ENCODE results near the gene SMG7.

Gene SMG7

DNA sequence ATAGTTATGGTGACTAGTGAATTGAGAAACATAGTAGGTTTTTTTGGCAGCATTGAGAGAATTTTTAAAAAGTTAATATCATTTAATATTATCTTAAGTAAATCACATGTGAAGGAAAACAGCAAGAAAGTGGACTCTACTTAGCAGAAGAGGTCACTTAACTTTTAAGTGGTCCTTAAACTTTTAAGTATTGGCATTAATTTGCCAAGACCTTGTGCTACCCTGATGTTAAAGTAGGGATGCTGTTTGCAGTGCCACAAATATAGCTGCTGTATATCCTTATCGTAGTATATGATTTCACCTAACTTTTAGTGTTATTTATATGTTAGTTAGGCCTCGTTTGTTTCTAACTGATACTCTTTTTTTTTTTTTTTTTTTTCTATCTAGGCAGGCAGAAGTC lies 40.2 kb downstream of the SMG7 start:
- DNase-seq (ENCODE audit: low read depth in 2 of 2, low spot score in 1 of 2) = no peak

DNA sequence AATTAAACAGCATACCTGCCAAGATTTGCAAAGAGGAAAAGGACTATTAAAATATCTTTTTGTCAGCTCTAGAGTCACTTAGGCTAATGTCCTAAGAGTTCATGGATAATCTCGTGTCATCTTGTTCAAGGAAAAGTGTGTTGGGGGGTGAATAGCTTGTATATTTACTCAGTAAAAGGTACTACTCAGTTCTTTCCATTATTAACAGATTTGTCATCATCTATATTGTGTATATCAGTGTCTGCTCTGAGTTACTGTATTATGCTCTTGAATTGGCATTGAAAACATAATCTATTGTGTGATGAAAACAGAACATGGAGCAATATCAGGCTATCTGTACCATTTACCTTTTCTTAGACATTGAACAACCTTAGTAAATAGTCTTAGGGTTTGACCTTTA lies 41.9 kb downstream of the SMG7 start:
- DNase-seq (ENCODE audit: low read depth in 2 of 2, low spot score in 1 of 2) = no peak

DNA sequence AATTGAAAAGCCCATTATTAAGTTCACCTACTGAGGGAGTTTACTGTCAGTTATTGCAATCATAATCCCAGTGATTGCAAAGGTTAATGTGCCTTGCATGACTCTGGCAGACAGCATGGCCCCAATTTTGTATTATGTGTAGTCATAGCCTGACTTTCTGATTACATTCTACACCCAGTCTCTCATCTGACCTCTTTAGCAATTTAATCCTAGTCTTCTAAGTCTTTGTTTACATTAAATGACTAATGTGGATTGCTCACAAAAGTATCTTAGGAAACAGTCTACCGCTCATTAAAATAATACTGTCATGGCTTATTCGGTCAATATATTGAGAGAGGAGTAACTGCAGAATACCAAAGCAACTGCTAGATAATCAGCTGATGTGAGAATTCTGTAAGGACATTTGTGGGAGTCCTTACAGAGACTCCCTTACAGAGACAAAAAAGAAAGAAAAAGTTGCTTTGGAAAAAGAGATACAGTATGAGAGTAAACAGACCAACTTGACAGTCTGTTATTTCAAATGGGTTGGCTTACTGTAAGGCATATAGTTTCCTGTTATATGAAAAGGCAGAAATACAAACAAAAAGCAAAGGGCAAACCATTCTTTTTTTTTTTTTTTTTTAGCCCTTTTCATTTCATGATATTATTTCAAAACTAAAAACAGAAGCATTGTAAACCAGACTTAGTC lies 42.8 kb downstream of the SMG7 start:
- no peak for DNase-seq (ENCODE audit: low read depth in 2 of 2, low spot score in 1 of 2)

DNA sequence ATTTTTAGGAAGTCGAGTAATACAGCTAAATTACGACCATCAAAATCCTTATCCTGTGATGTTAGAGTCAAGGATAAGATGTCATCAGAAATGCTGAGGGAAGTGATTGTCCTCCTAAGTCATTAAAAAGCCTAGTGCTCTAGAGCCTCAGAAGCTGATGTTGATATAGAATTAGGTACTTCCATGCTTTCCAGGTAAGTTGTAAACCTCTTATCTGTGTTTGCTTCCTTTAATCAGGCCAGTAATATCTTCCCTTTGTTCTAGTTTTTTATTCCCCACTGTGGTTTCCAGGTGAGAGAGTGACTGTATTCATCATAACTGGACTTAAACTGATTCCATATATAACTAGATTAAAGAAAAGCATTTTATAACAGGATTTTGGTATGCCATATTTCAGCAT lies 44.4 kb downstream of the SMG7 start:
- DNase-seq (ENCODE audit: low read depth in 2 of 2, low spot score in 1 of 2) = no peak

DNA sequence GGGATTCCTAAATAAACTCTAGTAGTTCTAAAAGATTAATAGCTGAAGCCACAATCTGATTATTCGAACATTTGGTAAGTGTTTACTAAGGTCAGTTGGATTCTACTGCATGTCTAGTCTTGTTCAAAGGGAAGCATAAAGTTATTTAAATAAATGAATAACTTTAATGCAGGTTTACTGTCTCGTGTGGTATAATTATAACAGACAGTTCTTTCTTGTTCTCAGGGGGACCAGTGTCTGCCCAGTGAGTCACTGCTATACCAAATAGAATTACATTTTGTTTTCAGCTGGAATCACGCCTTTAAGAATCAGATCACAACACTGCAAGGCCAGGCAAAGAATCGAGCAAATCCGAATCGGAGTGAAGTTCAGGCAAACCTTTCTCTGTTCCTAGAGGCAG lies 45.1 kb downstream of the SMG7 start:
- no peak for DNase-seq (ENCODE audit: low read depth in 2 of 2, low spot score in 1 of 2)

DNA sequence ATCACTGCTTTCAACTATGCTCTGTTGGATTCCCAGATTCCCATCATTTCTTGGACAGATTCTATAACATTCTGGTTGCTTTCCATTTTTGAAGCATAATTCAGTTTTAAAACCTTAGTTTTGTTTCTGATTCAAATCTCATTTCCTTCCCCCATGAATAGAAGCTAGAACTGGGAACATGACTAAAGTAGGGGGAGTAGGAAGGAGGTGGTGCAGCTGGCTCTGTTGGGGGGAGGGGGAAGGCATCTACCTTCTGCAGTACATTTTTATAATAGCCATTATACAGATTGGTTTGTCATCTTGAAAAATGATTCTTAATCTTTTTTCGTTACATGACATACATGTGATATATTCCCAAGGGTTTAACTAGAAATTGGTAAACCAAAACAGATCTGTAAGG lies 48.1 kb downstream of the SMG7 start:
- no peak for DNase-seq (ENCODE audit: low read depth in 2 of 2, low spot score in 1 of 2)

DNA sequence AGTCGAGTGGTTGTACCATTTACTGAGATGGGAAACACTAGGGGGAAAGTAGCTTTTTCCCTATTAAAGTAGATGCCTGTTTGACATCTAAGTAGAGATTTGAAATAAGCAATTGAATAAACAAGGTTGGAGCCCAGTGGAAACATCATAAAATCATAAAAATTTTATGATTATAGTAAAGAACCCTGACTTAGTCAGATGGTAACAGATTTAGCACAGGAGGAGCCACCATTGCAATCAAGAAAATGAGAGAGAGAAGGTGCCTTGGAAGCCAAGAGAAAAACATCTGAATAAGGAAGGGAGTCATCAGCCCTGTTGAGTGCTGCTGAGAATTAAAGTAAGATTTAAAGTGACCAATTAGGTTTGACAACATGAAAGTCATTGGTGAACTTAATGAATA lies 49.8 kb downstream of the SMG7 start:
- DNase-seq (ENCODE audit: low read depth in 2 of 2, low spot score in 1 of 2) = no peak

DNA sequence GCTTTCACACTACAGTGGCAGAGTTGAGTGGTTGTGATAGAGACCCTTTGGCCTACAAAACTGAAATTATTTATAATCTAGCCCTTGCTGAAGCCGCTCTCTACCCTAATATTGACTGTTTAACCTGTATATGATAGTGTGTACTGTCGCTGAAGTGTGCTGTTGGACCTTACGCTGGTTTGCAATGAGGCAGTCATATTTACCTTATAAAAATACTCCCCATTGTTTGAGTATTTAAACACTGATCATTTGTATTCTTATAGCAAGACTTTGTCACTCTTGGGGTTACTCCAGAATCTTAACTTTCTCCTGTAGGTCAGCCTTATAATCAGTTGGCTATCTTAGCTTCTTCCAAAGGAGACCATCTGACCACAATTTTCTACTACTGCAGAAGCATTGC lies 56.3 kb downstream of the SMG7 start:
- no peak for DNase-seq (ENCODE audit: low read depth in 2 of 2, low spot score in 1 of 2)

DNA sequence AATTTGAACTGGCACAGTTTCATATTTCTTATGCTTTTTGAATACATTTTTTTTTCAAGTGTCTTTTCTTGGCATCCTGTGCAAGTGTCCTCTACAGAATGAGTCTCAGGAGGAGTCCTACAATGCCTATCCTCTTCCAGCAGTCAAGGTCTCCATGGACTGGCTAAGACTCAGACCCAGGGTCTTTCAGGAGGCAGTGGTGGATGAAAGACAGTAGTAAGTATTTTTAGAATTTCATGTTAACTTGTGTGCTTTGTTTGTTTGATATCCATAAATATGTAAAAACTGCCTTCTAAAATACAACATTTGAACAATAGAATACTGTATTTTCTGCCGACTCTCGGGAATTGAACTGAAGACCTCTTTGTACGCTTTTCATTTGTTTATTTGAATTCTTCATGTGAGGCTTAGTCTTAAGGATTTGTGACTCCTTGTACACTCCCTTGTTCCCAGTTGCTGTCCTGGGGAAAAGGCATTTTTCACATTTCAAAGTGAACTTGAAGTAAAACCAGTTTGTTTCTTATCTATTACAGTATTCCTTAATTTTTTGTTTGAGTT lies 61.4 kb downstream of the SMG7 start:
- DNase-seq (ENCODE audit: low read depth in 2 of 2, low spot score in 1 of 2) = no peak

DNA sequence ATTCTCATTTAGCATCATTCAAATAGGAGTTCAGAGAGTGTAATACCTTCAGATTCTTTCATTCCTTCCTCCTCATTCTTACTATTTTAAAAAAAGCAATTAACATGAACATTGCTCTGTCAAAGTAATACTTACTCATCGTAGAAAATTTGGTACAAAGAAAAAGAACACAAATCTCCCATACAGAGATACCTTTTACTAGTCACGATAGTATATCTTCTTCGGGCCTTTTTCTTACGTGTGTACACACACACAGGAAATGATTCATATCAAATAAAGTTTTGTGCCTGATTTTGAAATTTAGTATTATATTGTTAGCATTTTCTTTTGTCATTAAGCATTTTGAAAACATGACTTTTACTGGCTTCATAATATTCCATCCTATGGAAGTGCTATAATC lies 65.1 kb downstream of the SMG7 start:
- no peak for DNase-seq (ENCODE audit: low read depth in 2 of 2, low spot score in 1 of 2)

DNA sequence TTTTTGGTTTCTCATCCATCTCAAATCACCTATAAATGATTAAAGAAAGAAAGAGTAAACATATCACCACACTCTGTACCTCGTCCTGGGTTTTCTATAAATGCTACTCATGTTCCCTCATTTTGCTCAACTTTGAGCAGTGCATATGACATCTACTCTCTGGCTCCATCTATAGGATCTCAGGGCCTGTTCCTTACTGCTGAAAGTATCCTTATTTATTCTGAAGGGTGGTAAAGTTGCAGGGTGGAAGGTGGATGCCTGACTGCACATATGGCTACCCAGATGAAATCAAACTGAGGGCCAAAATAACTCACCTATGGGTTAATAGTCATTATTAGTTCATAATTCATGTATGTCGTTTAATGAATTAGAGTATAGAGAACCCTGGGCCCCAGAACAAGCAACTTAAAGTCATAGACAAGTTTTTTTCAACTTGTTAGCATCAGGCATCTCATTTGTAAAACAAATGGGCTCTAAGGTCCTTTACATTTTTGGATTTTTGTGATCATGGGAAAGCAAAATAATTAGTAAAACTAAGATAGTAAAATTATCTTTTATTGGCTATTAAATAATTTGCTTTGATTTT lies 71.4 kb downstream of the SMG7 start:
- DNase-seq (ENCODE audit: low read depth in 2 of 2, low spot score in 1 of 2) = no peak

DNA sequence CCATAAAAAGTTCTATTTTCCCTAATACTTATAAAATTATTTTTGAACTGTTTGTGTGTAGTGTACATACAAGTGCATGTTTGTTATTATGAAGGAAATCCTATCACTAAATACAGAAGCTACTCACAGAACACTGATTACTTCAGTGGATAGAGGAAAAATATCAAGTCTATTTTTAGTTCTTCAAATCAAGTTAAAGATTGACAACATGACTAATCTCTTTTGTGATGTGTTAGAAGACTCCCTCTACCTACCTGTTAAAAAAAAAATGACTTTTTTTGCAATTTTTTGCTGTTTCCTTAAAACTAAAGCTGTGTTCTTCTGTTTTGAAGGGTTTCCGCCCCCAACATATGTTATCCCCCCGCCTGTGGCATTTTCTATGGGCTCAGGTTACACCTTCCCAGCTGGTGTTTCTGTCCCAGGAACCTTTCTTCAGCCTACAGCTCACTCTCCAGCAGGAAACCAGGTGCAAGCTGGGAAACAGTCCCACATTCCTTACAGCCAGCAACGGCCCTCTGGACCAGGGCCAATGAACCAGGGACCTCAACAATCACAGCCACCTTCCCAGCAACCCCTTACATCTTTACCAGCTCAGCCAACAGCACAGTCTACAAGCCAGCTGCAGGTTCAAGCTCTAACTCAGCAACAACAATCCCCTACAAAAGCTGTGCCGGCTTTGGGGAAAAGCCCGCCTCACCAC lies 72.4 kb downstream of the SMG7 start:
- DNase-seq (ENCODE audit: low read depth in 2 of 2, low spot score in 1 of 2) = no peak

DNA sequence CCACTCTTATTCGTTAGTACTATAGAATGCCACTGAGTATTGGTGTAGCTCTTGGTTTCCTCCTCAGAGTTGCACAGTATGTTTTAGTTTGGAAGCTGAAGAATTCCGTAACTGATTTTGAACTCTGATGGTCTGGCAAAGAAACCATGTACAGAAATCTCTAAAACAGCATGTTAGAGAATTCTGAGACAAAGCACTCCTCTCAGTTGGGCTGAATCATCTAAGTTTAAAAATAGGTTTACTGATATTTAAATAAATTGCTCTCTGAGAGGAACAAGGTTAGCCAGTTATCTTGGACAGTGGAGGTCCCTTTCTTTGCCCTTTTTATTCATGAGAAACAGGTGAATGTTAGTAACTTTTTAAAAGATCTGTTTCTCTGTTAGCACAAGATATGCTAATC lies 74.1 kb downstream of the SMG7 start:
- no peak for DNase-seq (ENCODE audit: low read depth in 2 of 2, low spot score in 1 of 2)

DNA sequence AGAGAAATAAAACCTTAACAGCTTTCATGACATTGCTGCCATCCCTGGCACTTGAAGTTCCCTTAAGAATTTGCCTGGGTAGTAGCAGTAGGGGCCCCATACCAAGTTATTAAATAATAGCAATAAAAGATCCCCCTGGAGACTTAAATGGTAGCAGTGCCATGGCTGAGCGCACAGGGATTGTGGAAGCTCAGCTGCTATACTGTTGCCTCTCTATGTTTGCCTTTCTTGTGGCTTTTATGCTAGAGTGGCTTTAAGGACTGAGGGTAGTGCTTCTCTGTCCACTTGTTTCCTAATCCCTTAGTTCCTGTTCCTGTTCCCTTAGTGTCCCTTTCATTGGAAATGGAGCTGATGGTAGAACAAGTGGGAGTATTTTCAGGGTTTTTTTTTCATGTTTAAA lies 75.8 kb downstream of the SMG7 start:
- DNase-seq (ENCODE audit: low read depth in 2 of 2, low spot score in 1 of 2) = no peak

DNA sequence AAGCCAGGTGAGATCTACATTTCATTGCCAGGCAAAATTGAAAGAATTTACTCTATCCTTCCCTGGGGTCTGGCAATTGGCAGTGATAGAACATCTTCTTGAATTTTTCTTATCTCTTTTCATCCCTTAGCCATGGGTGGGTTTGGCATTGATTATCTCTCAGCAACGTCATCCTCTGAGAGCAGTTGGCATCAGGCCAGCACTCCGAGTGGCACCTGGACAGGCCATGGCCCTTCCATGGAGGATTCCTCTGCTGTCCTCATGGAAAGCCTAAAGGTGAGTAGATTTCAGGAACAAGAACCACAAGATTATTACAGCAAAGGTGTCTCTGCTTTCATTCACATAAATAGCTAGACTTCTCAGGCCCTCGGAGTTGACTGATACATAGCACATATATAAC lies 78.6 kb downstream of the SMG7 start:
- no peak for DNase-seq (ENCODE audit: low read depth in 2 of 2, low spot score in 1 of 2)

DNA sequence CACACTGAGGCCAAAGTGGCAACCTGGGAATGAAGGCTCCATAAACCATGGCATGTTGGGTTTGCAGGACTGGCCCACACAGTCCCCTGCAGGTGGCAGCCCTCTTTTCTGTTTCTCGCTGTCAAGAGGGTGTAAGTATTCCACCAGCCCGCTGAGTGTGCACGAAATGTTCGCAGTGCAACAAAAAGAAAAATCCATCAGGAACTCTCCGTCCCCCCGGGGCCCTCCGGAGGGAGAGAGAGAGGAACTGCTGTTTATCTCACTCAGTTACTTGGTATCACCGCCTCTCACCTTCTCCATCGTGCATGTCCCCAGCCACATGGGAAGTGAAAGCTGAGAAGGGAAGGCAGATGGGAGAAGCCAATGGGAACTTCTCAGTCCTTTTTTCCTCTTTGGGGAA lies 79.6 kb downstream of the SMG7 start:
- DNase-seq (ENCODE audit: low read depth in 2 of 2, low spot score in 1 of 2) = no peak

DNA sequence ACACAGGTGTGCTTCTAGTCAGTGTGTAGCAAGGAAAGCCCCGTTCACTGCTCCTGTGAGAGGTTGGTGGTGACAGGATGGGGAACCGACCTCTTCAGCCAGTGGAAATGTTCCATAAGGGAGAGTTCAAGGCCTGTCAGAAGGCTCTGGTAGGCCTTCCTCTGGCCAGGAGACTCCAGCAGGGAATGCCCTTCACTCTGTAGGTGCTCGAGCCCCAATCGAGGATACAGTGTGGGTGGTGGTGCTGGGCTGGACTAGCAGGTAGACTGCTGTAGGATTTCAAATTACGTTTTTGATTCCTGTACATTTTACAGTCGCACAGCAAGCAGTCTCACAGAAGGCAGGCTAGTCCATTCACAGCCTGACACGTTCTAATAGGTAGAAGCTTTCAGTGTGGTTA lies 80.1 kb downstream of the SMG7 start:
- DNase-seq (ENCODE audit: low read depth in 2 of 2, low spot score in 1 of 2) = no peak

DNA sequence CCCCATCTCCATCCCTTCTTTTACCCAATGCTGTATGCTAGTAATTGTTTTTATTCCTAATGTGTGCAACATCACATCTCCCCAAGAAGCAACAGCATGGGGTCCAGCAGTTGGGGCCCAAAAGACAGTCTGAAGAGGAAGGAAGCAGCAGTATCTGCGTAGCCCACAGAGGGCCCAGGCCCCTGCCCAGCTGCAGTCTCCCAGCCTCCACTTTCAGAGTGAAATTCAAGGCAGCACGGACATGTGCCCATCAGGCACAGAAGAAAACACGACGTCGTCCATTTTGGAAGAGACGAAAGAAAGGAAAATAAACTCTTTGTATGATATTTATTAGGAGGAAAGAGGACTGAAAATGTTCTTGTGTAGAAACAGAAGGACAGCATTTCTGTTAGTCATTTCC lies 80.6 kb downstream of the SMG7 start:
- DNase-seq (ENCODE audit: low read depth in 2 of 2, low spot score in 1 of 2) = no peak

DNA sequence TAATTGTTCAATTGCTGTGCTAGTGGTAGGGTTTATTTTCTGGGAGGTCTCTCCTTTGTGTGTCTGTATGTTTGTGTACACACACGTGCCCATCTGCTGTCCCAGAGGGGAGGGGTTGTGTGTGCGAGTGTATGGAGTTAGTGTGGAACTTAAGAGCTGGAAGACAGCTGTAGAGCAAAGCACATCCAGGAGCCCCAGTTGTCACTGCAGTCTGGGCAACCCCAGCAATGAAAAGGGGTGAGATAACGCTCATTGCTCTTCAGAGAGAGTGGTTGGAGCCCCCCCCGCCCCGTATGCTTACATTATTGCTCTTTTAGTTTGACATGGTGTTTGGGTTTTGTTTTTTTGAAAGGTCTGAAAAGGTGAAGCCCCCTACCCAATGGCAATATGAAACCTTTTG lies 81.0 kb downstream of the SMG7 start:
- no peak for DNase-seq (ENCODE audit: low read depth in 2 of 2, low spot score in 1 of 2)

DNA sequence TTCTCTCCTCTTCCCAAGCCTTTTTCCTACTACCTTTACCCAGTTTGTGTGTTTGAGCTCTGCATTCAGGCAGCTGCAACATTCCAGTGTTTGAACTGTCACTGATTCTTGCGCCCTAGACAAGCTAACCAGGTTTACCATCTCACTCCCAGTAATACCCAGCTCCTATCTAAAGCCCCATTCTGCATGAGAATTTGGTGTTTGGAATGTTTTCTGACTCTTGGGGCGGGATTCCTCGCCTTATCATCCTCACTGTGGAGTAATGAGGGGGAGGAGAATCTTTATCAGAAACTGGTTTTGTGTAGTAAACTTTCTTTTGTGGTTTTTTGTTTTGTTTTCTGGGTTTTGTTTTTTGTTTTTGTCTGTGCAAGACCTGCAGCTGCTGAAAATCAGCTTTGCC lies 81.5 kb downstream of the SMG7 start:
- no peak for DNase-seq (ENCODE audit: low read depth in 2 of 2, low spot score in 1 of 2)

DNA sequence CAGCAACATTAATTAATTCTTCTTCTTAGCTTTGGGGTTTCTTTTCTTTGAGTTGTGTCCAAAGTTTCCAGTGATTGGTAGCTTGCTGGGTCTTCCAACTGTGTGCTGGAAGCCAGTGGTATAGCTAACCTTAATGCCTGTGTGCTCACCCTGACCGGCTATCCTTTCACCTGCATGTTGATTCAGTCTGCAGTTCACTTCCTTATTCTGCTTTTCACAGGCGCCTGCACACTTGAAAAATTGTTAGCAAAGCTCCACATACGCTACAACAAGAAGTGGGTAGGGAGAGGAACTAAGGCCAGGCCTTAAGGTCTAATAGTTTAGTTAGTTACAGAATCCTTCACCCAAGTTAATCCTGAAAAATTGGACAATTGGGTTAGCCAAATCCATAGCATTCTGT lies 82.3 kb downstream of the SMG7 start:
- no peak for DNase-seq (ENCODE audit: low read depth in 2 of 2, low spot score in 1 of 2)

DNA sequence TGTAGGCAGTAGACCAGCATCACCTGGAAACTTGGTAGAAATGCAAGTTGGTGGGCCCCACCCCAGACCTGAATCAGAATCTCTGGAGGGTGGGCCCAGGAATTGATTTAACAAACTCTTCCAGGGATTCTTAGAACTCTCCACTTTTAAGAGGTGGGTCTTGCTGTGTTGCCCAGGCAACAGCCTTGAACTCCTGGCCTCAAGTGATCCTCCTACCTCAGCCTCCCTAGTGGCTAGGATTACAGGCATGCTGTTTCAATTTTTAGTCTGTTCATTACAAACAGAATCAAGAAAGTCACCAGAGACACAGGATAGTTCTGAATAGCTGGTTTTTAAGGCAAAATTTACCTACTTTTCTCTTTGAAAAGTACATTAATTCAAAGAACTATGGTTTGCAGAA lies 86.8 kb downstream of the SMG7 start:
- no peak for DNase-seq (ENCODE audit: low read depth in 2 of 2, low spot score in 1 of 2)

DNA sequence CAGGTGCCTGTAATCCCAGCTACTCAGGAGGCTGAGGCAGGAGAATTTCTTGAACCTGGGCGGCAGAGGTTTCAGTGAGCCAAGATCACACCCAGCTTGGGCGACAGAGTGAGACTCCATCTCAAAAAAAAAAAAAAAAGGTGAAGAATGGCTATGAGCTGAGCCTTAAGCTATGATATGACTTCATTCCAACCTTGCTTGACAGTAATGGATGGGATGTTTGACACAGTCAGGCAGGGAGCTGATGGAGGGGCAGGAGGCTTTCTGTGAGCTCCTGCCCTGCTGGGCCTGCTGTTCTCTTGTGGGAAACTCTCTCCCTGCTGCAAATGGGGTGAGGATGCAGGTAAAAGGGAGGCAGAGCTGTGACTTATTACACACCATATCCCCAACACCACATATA lies 90.4 kb downstream of the SMG7 start:
- no peak for DNase-seq (ENCODE audit: low read depth in 2 of 2, low spot score in 1 of 2)
